Breast epithelium (tissue), 4 donors: ENCODE measurements around the gene MEF2D. TPM values are rescaled to one million over a fixed set of nuclear protein-coding genes. Genes with fewer than 3 reads are reported as not detected.

Source experiments
- DNase-seq, 2 donors: peaks; one replicate each; pipeline ENCODE4 v3.0.0-alpha.2; 2019; ENCODE audit warnings: low spot score in 2 of 2
- H3K27ac ChIP-seq, 2 donors: fragments of 200-600 bp; sonication (generic) in 1 of 2; one replicate each; pipeline ENCODE4 v1.5.1; 2016 to 2019; ENCODE audit warnings: mild to moderate bottlenecking in 1 of 2
- H3K27me3 ChIP-seq, 2 donors: fragments of 200-600 bp; sonication (generic) in 1 of 2; one replicate each; pipeline versions ENCODE4 v1.5.1 to v1.6.0; 2017 to 2019; ENCODE audit warnings: control low read depth in 1 of 2, mild to moderate bottlenecking in 1 of 2
- H3K36me3 ChIP-seq: fragments of 200-600 bp; one replicate; pipeline ENCODE4 v1.5.1; 2019
- H3K4me1 ChIP-seq, 2 donors: fragments of 200-600 bp; sonication (generic); one replicate each; pipeline ENCODE4 v1.5.1; 2016 to 2019; ENCODE audit warnings: control low read depth in 1 of 2
- H3K4me3 ChIP-seq, 3 donors: fragments of 200-600 bp; sonication (generic); 1 replicate in 2 of 3; 2 replicates in 1 of 3; pipeline ENCODE4 v1.5.1; 2016 to 2019; ENCODE audit warnings: mild to moderate bottlenecking in 3 of 3, moderate library complexity in 2 of 3
- H3K9me3 ChIP-seq, 2 donors: fragments of 200-600 bp; sonication (generic) in 1 of 2; one replicate each; pipeline ENCODE4 v1.5.1; 2016 to 2019; ENCODE audit warnings: control low read depth in 1 of 2
- CTCF ChIP-seq, 3 donors: fragments of 450-650 bp; IDR thresholded peaks; one replicate each; pipeline ENCODE4 v1.5.1; 2016 to 2017; ENCODE audit warnings: antibody characterized with exemption in 3 of 3, mild to moderate bottlenecking in 3 of 3, moderate library complexity in 3 of 3
- POLR2A ChIP-seq: fragments of 450-650 bp; IDR thresholded peaks from one replicate; pipeline ENCODE4 v1.6.1; 2016; ENCODE audit warnings: antibody characterized with exemption, mild to moderate bottlenecking, moderate library complexity
- POLR2AphosphoS5 ChIP-seq, 3 donors: sonication (generic); formaldehyde crosslinking; IDR thresholded peaks; one replicate each; pipeline ENCODE4 v1.6.1; 2017; ENCODE audit warnings: antibody characterized with exemption in 3 of 3
- intact Hi-C: fragments of 100-400 bp; cut with DNase I; formaldehyde crosslinking; loops from one replicate; pipeline ENCODE4 v1.15.1; 2023; ENCODE audit warnings: low total_unique reads
- total RNA-seq, 3 donors: library from RNA; depleted of rRNA; stranded (reverse); fragments of >200 nt; gene quantifications; one replicate each; pipeline ENCODE4 v1.1.0, GENCODE V29; 2016

The MEF2D gene
- total RNA-seq, 3 donors from 2014 or later: 25.8 to 34.9 (median 32.1) TPM

- intact Hi-C loops: loop anchor here (10.0 kb wide), 1 partner anchor 148 kb away; the partner anchor contains the start of gene GPATCH4
- no peaks in the 10 kb centered on the region for H3K27me3 ChIP-seq
- H3K9me3 ChIP-seq: no peaks in the 10 kb centered on the region
- no peaks in the 10 kb centered on the region for H3K36me3 ChIP-seq
- peak overlapping the region; percentile 53 to 78 (median 58) for H3K4me3 ChIP-seq
- H3K4me1 ChIP-seq: peaks cover 0 to 2% of the 10 kb centered on the region in 2 donors
- peak overlapping the region; percentile 99 to 100 for H3K27ac ChIP-seq
- TF ChIP-seq POLR2A (peak; percentile 91), CTCF (IDR thresholded peaks at IDR 0.05) (no peak), POLR2AphosphoS5 (IDR thresholded peaks at IDR 0.05) (peak; percentile 86 to 95 (median 91))
- peak; percentile 99 for DNase-seq
These were observed 43.7 kb downstream of the MEF2D start for GRCh38 chr1:156456625-156457465.

GRCh38 chr1:156455362-156455761 lies 45.2 kb downstream of the MEF2D start:
- Histone ChIP-seq H3K9me3 (no peaks in the 10 kb centered on the region), H3K36me3 (no peaks in the 10 kb centered on the region), H3K4me3 (no peak overlapping the region), H3K27me3 (no peaks in the 10 kb centered on the region), H3K27ac (no peak overlapping the region), H3K4me1 (no peaks in the 10 kb centered on the region)
- intact Hi-C loops: loop anchor here (10.0 kb wide), 1 partner anchor 149 kb away; the partner anchor contains the start of gene GPATCH4
- TF ChIP-seq POLR2A: no peak
- no peak for TF ChIP-seq POLR2AphosphoS5 (IDR thresholded peaks at IDR 0.05)
- TF ChIP-seq CTCF (IDR thresholded peaks at IDR 0.05): no peak
- no peak for DNase-seq

- Histone ChIP-seq H3K36me3 (no peaks in the 10 kb centered on the region), H3K4me3 (no peak overlapping the region), H3K9me3 (no peaks in the 10 kb centered on the region), H3K4me1 (no peaks in the 10 kb centered on the region), H3K27ac (no peak overlapping the region), H3K27me3 (no peaks in the 10 kb centered on the region)
- intact Hi-C loops: loop anchor here (10.0 kb wide), 1 partner anchor 152 kb away; the partner anchor contains the start of gene GPATCH4
- TF ChIP-seq CTCF (IDR thresholded peaks at IDR 0.05) (no peak), POLR2AphosphoS5 (IDR thresholded peaks at IDR 0.05) (no peak), POLR2A (no peak)
- DNase-seq: no peak
These were observed 47.7 kb downstream of the MEF2D start for GRCh38 chr1:156452907-156453306.

GRCh38 chr1:156451505-156452160 lies 48.9 kb downstream of the MEF2D start:
- Histone ChIP-seq H3K4me3 (no peak overlapping the region), H3K4me1 (no peaks in the 10 kb centered on the region), H3K27me3 (no peaks in the 10 kb centered on the region), H3K9me3 (no peaks in the 10 kb centered on the region), H3K27ac (no peak overlapping the region), H3K36me3 (no peaks in the 10 kb centered on the region)
- intact Hi-C loops: loop anchor here (10.0 kb wide), 1 partner anchor 153 kb away; the partner anchor contains the start of gene GPATCH4
- DNase-seq: no peak
- TF ChIP-seq POLR2AphosphoS5 (IDR thresholded peaks at IDR 0.05): no peak
- TF ChIP-seq POLR2A: no peak
- TF ChIP-seq CTCF (IDR thresholded peaks at IDR 0.05): no peak
